ENCODE results near the gene SPECC1L. TPM values are rescaled to one million over a fixed set of nuclear protein-coding genes. Genes with fewer than 3 reads are reported as not detected.

Gene SPECC1L
- total RNA-seq, 1 donor from 2014 or later: 25.0 TPM

DNA sequence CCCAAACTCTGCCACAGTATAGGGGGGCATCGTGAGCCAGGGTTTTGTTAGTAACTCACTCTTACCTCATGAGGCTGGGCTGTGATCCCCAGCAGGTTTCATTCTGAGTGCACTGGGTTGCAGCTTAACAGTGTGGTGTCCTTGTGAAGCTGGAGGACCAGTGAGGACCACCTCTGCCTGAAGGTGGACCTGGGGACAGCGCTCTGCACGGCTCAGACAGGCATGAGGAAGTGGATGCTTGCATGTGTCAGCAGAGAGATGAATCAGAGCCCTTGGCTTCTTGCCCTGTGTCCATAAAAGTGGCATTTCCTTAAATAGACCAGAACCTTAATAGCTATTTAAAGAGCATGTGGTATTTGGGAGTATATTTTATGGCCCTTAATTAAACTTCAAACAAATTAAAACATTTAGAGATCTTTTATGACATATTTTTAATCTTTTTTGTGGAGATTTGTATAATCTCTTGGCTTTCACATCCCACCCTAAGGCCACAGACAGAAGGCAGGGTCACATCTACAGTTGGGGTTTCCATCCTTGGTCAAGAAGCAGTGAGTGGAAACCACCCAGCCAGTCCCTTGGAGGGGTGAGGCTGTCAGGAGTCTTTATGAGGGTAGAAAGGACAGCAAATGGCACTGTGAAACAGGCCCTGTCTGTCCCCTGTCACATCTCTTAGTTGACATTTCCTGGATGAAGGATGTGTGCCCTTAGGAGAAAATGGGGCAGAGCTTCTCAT is 132.0 kb downstream of the SPECC1L start:
- no peaks in the 10 kb centered on the region for H3K27me3 ChIP-seq (ENCODE audit: control insufficient read depth, insufficient read depth, low read length)
- FAIRE-seq (peak; percentile 70), DNase-seq (ENCODE audit: low read depth) (peak; percentile 94)
- no peak overlapping the region for H3K4me3 ChIP-seq (ENCODE audit: low read depth, low read length)
- H3K36me3 ChIP-seq (ENCODE audit: control insufficient read depth, insufficient read depth, low read length): peaks cover 14% of the 10 kb centered on the region
- TF ChIP-seq CTCF (IDR thresholded peaks at IDR 0.05; ENCODE audit: insufficient read depth, low read length, severe bottlenecking): no peak

- no peak for DNase-seq (ENCODE audit: low read depth)
- Histone ChIP-seq H3K27me3 (ENCODE audit: control insufficient read depth, insufficient read depth, low read length) (no peaks in the 10 kb centered on the region), H3K36me3 (ENCODE audit: control insufficient read depth, insufficient read depth, low read length) (peaks cover 14% of the 10 kb centered on the region), H3K4me3 (ENCODE audit: low read depth, low read length) (no peak overlapping the region)
- no peak for TF ChIP-seq CTCF (IDR thresholded peaks at IDR 0.05; ENCODE audit: insufficient read depth, low read length, severe bottlenecking)
- no peak for FAIRE-seq
Measured at GRCh38 chr22:24403346-24403745, 132.7 kb downstream of the SPECC1L start.

DNA sequence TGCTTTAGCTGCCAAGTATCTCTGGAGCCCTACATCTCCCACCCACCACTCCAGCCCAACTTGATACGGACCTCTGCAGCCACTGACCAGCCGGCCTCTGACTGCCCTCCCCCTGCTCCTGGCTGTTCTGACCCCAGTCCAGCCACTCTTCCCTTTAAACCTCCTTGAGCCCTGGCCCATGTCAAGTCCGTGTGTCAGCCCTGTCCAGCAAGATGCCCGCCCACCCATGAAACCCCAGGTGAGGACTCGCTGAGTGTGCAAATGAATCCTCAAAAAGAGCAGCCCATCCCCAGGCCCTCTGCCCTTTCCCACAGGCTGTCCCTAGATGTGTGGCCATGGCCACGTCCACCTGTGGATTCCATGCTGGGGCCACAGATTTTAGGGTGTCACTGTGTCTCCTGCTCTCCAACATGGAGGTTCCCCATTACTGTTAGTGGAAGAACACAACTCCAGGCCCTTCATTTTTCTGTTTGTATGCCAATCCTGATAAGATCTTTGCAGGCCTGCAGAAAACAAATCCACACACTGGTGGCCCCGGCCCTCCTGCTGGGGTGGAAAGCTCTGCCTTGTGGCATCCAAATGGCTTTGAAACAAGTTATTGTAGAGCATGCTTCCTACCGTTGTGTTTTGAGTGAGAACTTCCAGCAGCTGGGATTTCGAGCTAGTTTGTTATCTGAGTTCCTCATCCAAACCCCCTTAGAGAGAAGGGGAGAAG is 134.1 kb downstream of the SPECC1L start:
- FAIRE-seq (no peak), DNase-seq (ENCODE audit: low read depth) (no peak)
- Histone ChIP-seq H3K4me3 (ENCODE audit: low read depth, low read length) (no peak overlapping the region), H3K36me3 (ENCODE audit: control insufficient read depth, insufficient read depth, low read length) (peaks cover 16% of the 10 kb centered on the region), H3K27me3 (ENCODE audit: control insufficient read depth, insufficient read depth, low read length) (no peaks in the 10 kb centered on the region)
- no peak for TF ChIP-seq CTCF (IDR thresholded peaks at IDR 0.05; ENCODE audit: insufficient read depth, low read length, severe bottlenecking)

GRCh38 chr22:24405631-24406321 is 135.1 kb downstream of the SPECC1L start:
- no peak for DNase-seq (ENCODE audit: low read depth)
- H3K36me3 ChIP-seq (ENCODE audit: control insufficient read depth, insufficient read depth, low read length): peaks cover 16% of the 10 kb centered on the region
- TF ChIP-seq CTCF (IDR thresholded peaks at IDR 0.05; ENCODE audit: insufficient read depth, low read length, severe bottlenecking): no peak
- FAIRE-seq: no peak
- H3K27me3 ChIP-seq (ENCODE audit: control insufficient read depth, insufficient read depth, low read length): no peaks in the 10 kb centered on the region
- no peak overlapping the region for H3K4me3 ChIP-seq (ENCODE audit: low read depth, low read length)

DNA sequence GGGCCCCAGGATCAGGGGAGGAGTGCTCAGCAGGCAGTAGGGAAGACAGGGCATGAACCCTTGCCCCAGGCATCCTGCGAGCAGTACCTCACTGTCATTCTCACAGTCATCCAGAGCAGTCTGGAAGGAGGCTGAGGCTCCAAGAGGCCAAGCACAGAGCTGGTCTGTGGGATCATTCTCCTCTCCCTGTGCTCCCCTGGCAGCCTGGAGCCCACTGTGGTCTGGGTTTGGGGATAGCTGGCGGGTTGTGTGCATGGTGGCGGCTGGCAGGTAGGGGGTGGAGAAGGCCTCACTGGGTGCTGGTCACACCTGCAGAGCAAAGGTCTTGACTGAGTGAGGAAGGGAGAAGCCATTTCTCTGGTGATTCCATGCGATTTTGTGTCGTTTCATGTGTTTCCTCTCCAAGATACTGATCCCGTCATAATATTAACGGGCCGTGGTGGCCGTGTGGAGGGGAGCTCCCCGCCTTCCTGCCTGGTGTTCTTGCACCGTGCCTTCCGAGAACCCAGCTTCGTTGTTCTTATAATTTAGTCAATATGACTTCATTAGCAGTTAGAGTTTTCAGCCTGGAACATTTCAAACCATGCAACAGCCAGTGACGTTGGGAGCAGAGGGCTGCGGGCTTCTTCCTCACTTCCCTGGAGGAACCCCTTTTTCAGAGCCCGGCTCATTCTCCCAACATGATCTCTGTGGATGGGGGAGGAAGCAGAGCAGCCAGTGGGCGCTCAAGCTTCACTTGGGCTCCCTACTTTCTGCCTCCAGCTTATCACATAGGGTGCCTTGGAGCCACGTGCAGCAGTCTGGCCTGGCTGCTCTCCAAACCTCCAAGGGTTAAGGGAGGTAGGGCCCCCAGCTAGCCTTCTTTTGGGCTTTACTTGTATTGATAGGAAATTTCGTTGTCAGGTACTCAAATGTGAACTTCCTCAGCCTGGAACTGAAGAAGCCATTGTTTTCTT is 136.0 kb downstream of the SPECC1L start:
- no peak for FAIRE-seq
- no peak for TF ChIP-seq CTCF (IDR thresholded peaks at IDR 0.05; ENCODE audit: insufficient read depth, low read length, severe bottlenecking)
- DNase-seq (ENCODE audit: low read depth): no peak

More for the DNA sequence above, 136.0 kb downstream of the SPECC1L start:
- peaks cover 16% of the 10 kb centered on the region for H3K36me3 ChIP-seq (ENCODE audit: control insufficient read depth, insufficient read depth, low read length)
- no peaks in the 10 kb centered on the region for H3K27me3 ChIP-seq (ENCODE audit: control insufficient read depth, insufficient read depth, low read length)
- H3K4me3 ChIP-seq (ENCODE audit: low read depth, low read length): no peak overlapping the region

Data from bronchial epithelial cell (primary cell).